IMR-90 (cell line): ENCODE results near the gene GSS. TPM values are rescaled to one million over a fixed set of nuclear protein-coding genes. Genes with fewer than 3 reads are reported as not detected.

Source experiments
- ATAC-seq: fragments of 200-7000 bp; cut with Tn5 transposase; 2 replicates; pipeline ENCODE4 v1.9.1; 2020; ENCODE audit warnings: low read depth, mild to moderate bottlenecking, moderate library complexity
- BruUV-seq: library from RNA; stranded (reverse); fragments of 400-500 nt; replicated peaks from 2 replicates; lab custom pipeline; 2021; lab: Mats Ljungman, UMichigan
- CTCF ChIA-PET: fragments of 300-600 bp; formaldehyde crosslinking; extraction: SDS; loops from one replicate; lab custom pipeline; 2021; ENCODE audit warnings: antibody characterized with exemption; lab: Yijun Ruan, JAX
- POLR2A ChIA-PET: fragments of 300-600 bp; sonication (Branson Sonifier 250); formaldehyde crosslinking; loops from one replicate; lab custom pipeline; 2022; ENCODE audit warnings: antibody characterized with exemption; ENCODE audit not compliant: unreplicated experiment; lab: Charles Lee
- DNase-seq: peaks from one replicate; pipeline ENCODE4 v3.0.0; 2013
- H2AFZ ChIP-seq: replicated peaks from 2 replicates; pipeline ENCODE3; 2013; ENCODE audit warnings: low read length, mild to moderate bottlenecking; ENCODE audit not compliant: poor library complexity
- H2AK5ac ChIP-seq: 2 replicates; pipeline ENCODE4 v1.6.1; 2013; ENCODE audit warnings: low read depth, low read length, inconsistent platforms
- H2AK9ac ChIP-seq: replicated peaks from 2 replicates; pipeline ENCODE3; 2013; ENCODE audit warnings: mild to moderate bottlenecking, low read depth, low read length, moderate library complexity; ENCODE audit not compliant: poor library complexity
- H2BK120ac ChIP-seq: 2 replicates; pipeline ENCODE4 v1.6.1; 2013; ENCODE audit warnings: low read depth, low read length, inconsistent platforms
- H2BK15ac ChIP-seq: 3 replicates; pipeline ENCODE4 v1.6.1; 2013; ENCODE audit warnings: low read depth, low read length, inconsistent platforms
- H2BK20ac ChIP-seq: 2 replicates; pipeline ENCODE4 v1.6.1; 2013; ENCODE audit warnings: low read depth, mild to moderate bottlenecking, inconsistent platforms, low read length, moderate library complexity
- H2BK5ac ChIP-seq: 2 replicates; pipeline ENCODE4 v1.6.1; 2013; ENCODE audit warnings: mild to moderate bottlenecking, low read depth, low read length, inconsistent platforms; ENCODE audit not compliant: poor library complexity, severe bottlenecking
- H3K14ac ChIP-seq: replicated peaks from 2 replicates; pipeline ENCODE4 v1.6.1; 2013; ENCODE audit warnings: low read depth, low read length, inconsistent platforms
- H3K18ac ChIP-seq: 2 replicates; pipeline ENCODE4 v1.6.1; 2013; ENCODE audit warnings: low read depth, low read length, control low read depth
- H3K23ac ChIP-seq: 2 replicates; pipeline ENCODE4 v1.6.1; 2013; ENCODE audit warnings: low read depth, low read length, inconsistent platforms
- H3K27ac ChIP-seq: 2 replicates; pipeline ENCODE4 v1.5.1; 2013; ENCODE audit warnings: mild to moderate bottlenecking, control low read depth, low read length; ENCODE audit not compliant: insufficient read depth
- H3K27me3 ChIP-seq: 2 replicates; pipeline ENCODE4 v1.6.1; 2013; ENCODE audit warnings: low read length; ENCODE audit not compliant: control insufficient read depth, insufficient read depth
- H3K36me3 ChIP-seq: 2 replicates; pipeline ENCODE4 v1.6.1; 2013; ENCODE audit warnings: low read length, mixed read lengths; ENCODE audit not compliant: control insufficient read depth, insufficient read depth
- H3K4ac ChIP-seq: 2 replicates; pipeline ENCODE4 v1.6.1; 2013; ENCODE audit warnings: low read depth, low read length, inconsistent platforms
- H3K4me1 ChIP-seq: 2 replicates; pipeline ENCODE4 v1.6.1; 2013; ENCODE audit warnings: low read length, mixed read lengths; ENCODE audit not compliant: control insufficient read depth, insufficient read depth
- H3K4me2 ChIP-seq: 2 replicates; pipeline ENCODE4 v1.6.1; 2013; ENCODE audit warnings: low read depth, mild to moderate bottlenecking, control low read depth, low read length, moderate library complexity
- H3K4me3 ChIP-seq: 2 replicates; pipeline ENCODE4 v1.5.1; 2013; ENCODE audit warnings: low read depth, mild to moderate bottlenecking, control low read depth, low read length, moderate library complexity; ENCODE audit not compliant: insufficient read depth
- H3K56ac ChIP-seq: 2 replicates; pipeline ENCODE4 v1.6.1; 2013; ENCODE audit warnings: low read length, inconsistent platforms; ENCODE audit not compliant: insufficient read depth; ENCODE audit errors: extremely low read depth
- H3K79me1 ChIP-seq, 2 experiments: 2 replicates each; pipeline ENCODE4 v1.6.1; 2013; ENCODE audit warnings: low read length in 2 of 2, inconsistent platforms in 1 of 2, low read depth in 1 of 2
- H3K9ac ChIP-seq: 2 replicates; pipeline ENCODE4 v1.6.1; 2013; ENCODE audit warnings: low read depth, low read length, control low read depth
- H3K9me1 ChIP-seq: 2 replicates; pipeline ENCODE4 v1.6.1; 2013; ENCODE audit warnings: low read length, inconsistent platforms; ENCODE audit not compliant: insufficient read depth
- H3K9me3 ChIP-seq: 2 replicates; pipeline ENCODE4 v1.6.1; 2013; ENCODE audit warnings: low read length; ENCODE audit not compliant: control insufficient read depth, insufficient read depth
- H4K20me1 ChIP-seq: 2 replicates; pipeline ENCODE4 v1.6.1; 2013; ENCODE audit warnings: low read length, inconsistent platforms; ENCODE audit not compliant: insufficient read depth
- H4K5ac ChIP-seq: 2 replicates; pipeline ENCODE4 v1.6.1; 2013; ENCODE audit warnings: mild to moderate bottlenecking, low read depth, low read length, control low read depth
- H4K8ac ChIP-seq, 2 experiments: 2 replicates each; pipeline ENCODE4 v1.6.1; 2013; ENCODE audit warnings: low read depth in 2 of 2, low read length in 2 of 2, control low read depth in 1 of 2, inconsistent platforms in 1 of 2
- H4K91ac ChIP-seq: 2 replicates; pipeline ENCODE4 v1.6.1; 2013; ENCODE audit warnings: low read depth, low read length, inconsistent platforms; ENCODE audit not compliant: insufficient read depth
- CEBPB ChIP-seq: IDR thresholded peaks from 2 replicates; pipeline ENCODE4 v1.6.1; 2012; ENCODE audit warnings: low read depth, low read length, improper control_type of control experiment
- ELK1 ChIP-seq: fragments of 150-350 bp; IDR thresholded peaks from 2 replicates; pipeline ENCODE4 v1.6.1; 2016; ENCODE audit warnings: low read depth, mild to moderate bottlenecking, low read length, moderate library complexity, borderline replicate concordance
- WGBS, 2 experiments: methylation state at CpG; one replicate each; pipeline versions ENCODE4 v1.1.5 to v1.1.7; 2013; ENCODE audit warnings: missing lambda C conversion rate in 2 of 2; ENCODE audit not compliant: insufficient read length in 1 of 2; ENCODE audit errors: extremely low coverage in 2 of 2; 5-methylcytosine and 5-hydroxymethylcytosine counted together
- dilution Hi-C: fragments of 300-500 bp; cut with HindIII; formaldehyde crosslinking; loops from one replicate; pipeline ENCODE4 v1.14.3; 2018; ENCODE audit warnings: low sequenced_read_pairs; ENCODE audit not compliant: unreplicated experiment
- in situ Hi-C: fragments of 300-500 bp; cut with MboI; formaldehyde crosslinking; loops from 3 replicates; pipeline ENCODE4 v1.14.3; 2019; ENCODE audit warnings: low sequenced_read_pairs, inconsistent platforms, mixed read lengths
- intact Hi-C: fragments of 100-400 bp; cut with micrococcal nuclease; formaldehyde crosslinking; loops from 2 replicates; pipeline ENCODE4 v1.10.0; 2022
- polyA plus RNA-seq, 3 experiments: library from polyadenylated mRNA; depleted of rRNA; stranded (reverse); fragments of >200 nt; gene quantifications; 2 replicates each; pipeline ENCODE4 v1.2.3, GENCODE V29; 2012; ENCODE audit warnings: low replicate concordance in 1 of 3
- total RNA-seq: library from RNA; depleted of rRNA; stranded (reverse); fragments of >200 nt; gene quantifications from 2 replicates; pipeline ENCODE4 v1.2.3, GENCODE V29; 2012

Gene GSS
- total and polyA plus RNA-seq, 2 of the 4 experiments (the other 2 are of a cell fraction) = 73.7 to 90.0 TPM

GRCh38 chr20:34968042-34968775 is 12.6 kb upstream of the GSS start:
- intact Hi-C loops (loop anchor here (10.0 kb wide), 1 partner anchor 393 kb away; no protein-coding TSS in a partner anchor), in situ Hi-C loops (no loop called here), dilution Hi-C loops (no loop called here)
- ATAC-seq = no peak; the same call in 1 of the 2 replicates
- Histone ChIP-seq H3K23ac (no peak overlapping the region), H2BK15ac (no peak overlapping the region), H3K14ac (no peak overlapping the region), H2BK5ac (no peak overlapping the region), H3K27me3 (peaks cover 14% of the 10 kb centered on the region), H2AK5ac (no peak overlapping the region), H3K56ac (no peak overlapping the region), H3K4me3 (no peak overlapping the region), H2BK120ac (no peak overlapping the region), H2AK9ac (no peak overlapping the region), H3K27ac (no peak overlapping the region), H2BK20ac (no peak overlapping the region), H3K4me1 (no peaks in the 10 kb centered on the region), H4K5ac (no peak overlapping the region), H4K20me1 (no peaks in the 10 kb centered on the region), H3K9me3 (no peaks in the 10 kb centered on the region), H3K79me1 (no peaks in the 10 kb centered on the region), H3K36me3 (no peaks in the 10 kb centered on the region), H4K91ac (no peak overlapping the region), H4K8ac (no peak overlapping the region), H3K9me1 (peaks cover 8% of the 10 kb centered on the region; the same call in 1 of the 2 replicates), H2AFZ (no peak overlapping the region), H3K4me2 (no peak overlapping the region), H3K18ac (no peak overlapping the region), H3K9ac (no peak overlapping the region), H3K4ac (no peak overlapping the region)
- no peak for TF ChIP-seq ELK1
- peak; percentile 42 for TF ChIP-seq CEBPB
- POLR2A ChIA-PET = no interaction called here
- WGBS, 2 experiments = 71% methylated on average over 4 of the region's 7 CpGs; no CpG with 5 or more reads in 1 of the 2 experiments
- BruUV-seq = no TSS peak
- no peak for DNase-seq
- CTCF ChIA-PET = no interaction called here
